HEK293 (cell line): Measurements from ENCODE around the gene BFSP2.

Experiments
- HOXA7 ChIP-seq: sonication (generic); formaldehyde crosslinking; IDR thresholded peaks from 2 replicates; pipeline ENCODE4 v1.8.1; 2022; ENCODE audit warnings: missing genetic modification reagents, borderline replicate concordance
- ZNF76 ChIP-seq: fragments of 450-650 bp; formaldehyde crosslinking; IDR thresholded peaks from 2 replicates; pipeline ENCODE4; 2016; ENCODE audit warnings: low read depth, missing biosample characterization, missing genetic modification characterization, borderline replicate concordance
- TF ChIP-seq, protein P1 (sequence below): fragments of 450-650 bp; formaldehyde crosslinking; IDR thresholded peaks from 2 replicates; pipeline ENCODE4 v1.5.1; 2016; ENCODE audit warnings: missing biosample characterization, missing genetic modification characterization
- TF ChIP-seq, protein P2 (sequence below): fragments of 450-650 bp; formaldehyde crosslinking; IDR thresholded peaks from 2 replicates; pipeline ENCODE4 v1.5.1; 2016; ENCODE audit warnings: missing biosample characterization, missing genetic modification characterization, low read depth
- TF ChIP-seq, protein P3 (sequence below): fragments of 450-650 bp; formaldehyde crosslinking; IDR thresholded peaks from 2 replicates; pipeline ENCODE4 v1.5.1; 2016; ENCODE audit warnings: missing biosample characterization, missing genetic modification characterization

DNA sequence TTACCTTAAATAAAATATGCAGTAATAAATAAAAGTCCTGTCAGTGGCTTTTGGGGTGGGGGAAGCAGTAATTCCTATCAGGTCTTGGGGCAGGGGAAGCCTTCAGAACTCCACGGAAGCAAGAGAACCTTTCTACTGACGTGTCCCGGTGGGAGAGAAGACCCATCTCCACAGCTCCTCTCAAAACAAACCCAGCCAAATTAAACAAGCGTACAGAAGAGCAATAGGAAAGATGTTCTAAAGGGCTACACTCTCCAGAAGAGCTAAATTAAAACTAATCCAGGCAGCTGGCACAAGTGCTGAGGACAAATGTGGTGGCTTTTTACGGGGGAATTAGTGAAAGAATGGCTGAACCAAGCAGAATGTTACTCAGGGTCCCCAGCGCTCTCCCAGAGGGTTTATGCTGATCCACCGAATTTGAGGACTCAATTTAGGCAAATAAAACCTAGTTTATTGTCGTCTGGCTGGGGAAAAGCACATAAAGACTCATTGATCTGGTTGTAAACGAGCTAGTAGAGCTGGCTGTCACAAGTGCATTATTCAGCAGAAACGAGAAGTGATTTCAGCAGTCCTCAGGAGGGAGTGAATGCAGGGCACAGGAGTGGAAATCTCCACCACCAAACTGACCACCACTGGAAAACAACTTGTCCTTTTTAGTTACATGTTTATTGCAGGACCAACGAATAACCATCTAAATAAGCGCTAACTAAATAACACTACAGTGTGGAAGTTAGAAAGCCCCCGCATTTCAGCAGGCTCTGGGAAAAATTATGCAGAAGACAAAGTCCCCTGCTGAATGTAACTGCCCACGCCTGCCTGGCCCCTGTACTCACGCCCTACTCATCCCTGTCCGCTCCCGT lies 13.5 kb downstream of the BFSP2 start:
- TF ChIP-seq HOXA7 (CRISPR knock-in tag) (no peak), ZNF76 (tag by site-specific recombination) (no peak)
- TF ChIP-seq, protein P1, sequence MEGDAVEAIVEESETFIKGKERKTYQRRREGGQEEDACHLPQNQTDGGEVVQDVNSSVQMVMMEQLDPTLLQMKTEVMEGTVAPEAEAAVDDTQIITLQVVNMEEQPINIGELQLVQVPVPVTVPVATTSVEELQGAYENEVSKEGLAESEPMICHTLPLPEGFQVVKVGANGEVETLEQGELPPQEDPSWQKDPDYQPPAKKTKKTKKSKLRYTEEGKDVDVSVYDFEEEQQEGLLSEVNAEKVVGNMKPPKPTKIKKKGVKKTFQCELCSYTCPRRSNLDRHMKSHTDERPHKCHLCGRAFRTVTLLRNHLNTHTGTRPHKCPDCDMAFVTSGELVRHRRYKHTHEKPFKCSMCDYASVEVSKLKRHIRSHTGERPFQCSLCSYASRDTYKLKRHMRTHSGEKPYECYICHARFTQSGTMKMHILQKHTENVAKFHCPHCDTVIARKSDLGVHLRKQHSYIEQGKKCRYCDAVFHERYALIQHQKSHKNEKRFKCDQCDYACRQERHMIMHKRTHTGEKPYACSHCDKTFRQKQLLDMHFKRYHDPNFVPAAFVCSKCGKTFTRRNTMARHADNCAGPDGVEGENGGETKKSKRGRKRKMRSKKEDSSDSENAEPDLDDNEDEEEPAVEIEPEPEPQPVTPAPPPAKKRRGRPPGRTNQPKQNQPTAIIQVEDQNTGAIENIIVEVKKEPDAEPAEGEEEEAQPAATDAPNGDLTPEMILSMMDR: no peak
- TF ChIP-seq, protein P2, sequence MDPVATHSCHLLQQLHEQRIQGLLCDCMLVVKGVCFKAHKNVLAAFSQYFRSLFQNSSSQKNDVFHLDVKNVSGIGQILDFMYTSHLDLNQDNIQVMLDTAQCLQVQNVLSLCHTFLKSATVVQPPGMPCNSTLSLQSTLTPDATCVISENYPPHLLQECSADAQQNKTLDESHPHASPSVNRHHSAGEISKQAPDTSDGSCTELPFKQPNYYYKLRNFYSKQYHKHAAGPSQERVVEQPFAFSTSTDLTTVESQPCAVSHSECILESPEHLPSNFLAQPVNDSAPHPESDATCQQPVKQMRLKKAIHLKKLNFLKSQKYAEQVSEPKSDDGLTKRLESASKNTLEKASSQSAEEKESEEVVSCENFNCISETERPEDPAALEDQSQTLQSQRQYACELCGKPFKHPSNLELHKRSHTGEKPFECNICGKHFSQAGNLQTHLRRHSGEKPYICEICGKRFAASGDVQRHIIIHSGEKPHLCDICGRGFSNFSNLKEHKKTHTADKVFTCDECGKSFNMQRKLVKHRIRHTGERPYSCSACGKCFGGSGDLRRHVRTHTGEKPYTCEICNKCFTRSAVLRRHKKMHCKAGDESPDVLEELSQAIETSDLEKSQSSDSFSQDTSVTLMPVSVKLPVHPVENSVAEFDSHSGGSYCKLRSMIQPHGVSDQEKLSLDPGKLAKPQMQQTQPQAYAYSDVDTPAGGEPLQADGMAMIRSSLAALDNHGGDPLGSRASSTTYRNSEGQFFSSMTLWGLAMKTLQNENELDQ (tag by site-specific recombination): no peak
- TF ChIP-seq, protein P3, sequence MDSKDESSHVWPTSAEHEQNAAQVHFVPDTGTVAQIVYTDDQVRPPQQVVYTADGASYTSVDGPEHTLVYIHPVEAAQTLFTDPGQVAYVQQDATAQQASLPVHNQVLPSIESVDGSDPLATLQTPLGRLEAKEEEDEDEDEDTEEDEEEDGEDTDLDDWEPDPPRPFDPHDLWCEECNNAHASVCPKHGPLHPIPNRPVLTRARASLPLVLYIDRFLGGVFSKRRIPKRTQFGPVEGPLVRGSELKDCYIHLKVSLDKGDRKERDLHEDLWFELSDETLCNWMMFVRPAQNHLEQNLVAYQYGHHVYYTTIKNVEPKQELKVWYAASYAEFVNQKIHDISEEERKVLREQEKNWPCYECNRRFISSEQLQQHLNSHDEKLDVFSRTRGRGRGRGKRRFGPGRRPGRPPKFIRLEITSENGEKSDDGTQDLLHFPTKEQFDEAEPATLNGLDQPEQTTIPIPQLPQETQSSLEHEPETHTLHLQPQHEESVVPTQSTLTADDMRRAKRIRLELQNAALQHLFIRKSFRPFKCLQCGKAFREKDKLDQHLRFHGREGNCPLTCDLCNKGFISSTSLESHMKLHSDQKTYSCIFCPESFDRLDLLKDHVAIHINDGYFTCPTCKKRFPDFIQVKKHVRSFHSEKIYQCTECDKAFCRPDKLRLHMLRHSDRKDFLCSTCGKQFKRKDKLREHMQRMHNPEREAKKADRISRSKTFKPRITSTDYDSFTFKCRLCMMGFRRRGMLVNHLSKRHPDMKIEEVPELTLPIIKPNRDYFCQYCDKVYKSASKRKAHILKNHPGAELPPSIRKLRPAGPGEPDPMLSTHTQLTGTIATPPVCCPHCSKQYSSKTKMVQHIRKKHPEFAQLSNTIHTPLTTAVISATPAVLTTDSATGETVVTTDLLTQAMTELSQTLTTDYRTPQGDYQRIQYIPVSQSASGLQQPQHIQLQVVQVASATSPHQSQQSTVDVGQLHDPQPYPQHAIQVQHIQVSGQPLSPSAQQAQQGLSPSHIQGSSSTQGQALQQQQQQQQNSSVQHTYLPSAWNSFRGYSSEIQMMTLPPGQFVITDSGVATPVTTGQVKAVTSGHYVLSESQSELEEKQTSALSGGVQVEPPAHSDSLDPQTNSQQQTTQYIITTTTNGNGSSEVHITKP (tag by site-specific recombination): peak; percentile 93
